SK-N-SH (cell line): ENCODE results near the gene PLCB1. TPM values are rescaled to one million over a fixed set of nuclear protein-coding genes. Genes with fewer than 3 reads are reported as not detected.

Experiments used
- CTCF ChIA-PET: fragments of 300-600, 350-600 bp; formaldehyde crosslinking; extraction: SDS; loops from one replicate; lab custom pipeline; 2021; lab: Yijun Ruan, JAX
- POLR2A ChIA-PET: fragments of 350-600 bp; sonication (Branson Sonifier 250); formaldehyde crosslinking; extraction: SDS; loops from one replicate; lab custom pipeline; 2020; ENCODE audit warnings: antibody characterized with exemption, inconsistent platforms; lab: Yijun Ruan, JAX
- DNase-seq: peaks from one replicate; pipeline ENCODE4 v3.0.0; 2012
- H2AFZ ChIP-seq: fragments of 200-600 bp; sonication (generic); 2 replicates; pipeline ENCODE4 v1.8.1; 2016; ENCODE audit warnings: antibody characterized with exemption, mild to moderate bottlenecking, low read depth
- H3F3A ChIP-seq: fragments of 200-600 bp; sonication (generic); replicated peaks from 2 replicates; pipeline ENCODE3; 2016; ENCODE audit warnings: antibody characterized with exemption, mild to moderate bottlenecking; ENCODE audit not compliant: insufficient read depth
- H3K27ac ChIP-seq, 2 experiments: fragments of 200-500 bp in 1 of 2; fragments of 200-600 bp in 1 of 2; sonication (Bioruptor generic) in 1 of 2; sonication (generic), shearing (Covaris generic) in 1 of 2; 2 replicates each; pipeline versions ENCODE4 v1.5.1 to v1.6.1; 2014 to 2016; ENCODE audit warnings: low read depth in 2 of 2, inconsistent platforms in 1 of 2, low read length in 1 of 2, mild to moderate bottlenecking in 1 of 2, mixed read lengths in 1 of 2
- H3K27me3 ChIP-seq: fragments of 200-600 bp; sonication (generic), shearing (Covaris generic); 2 replicates; pipeline ENCODE4 v1.6.1; 2016; ENCODE audit warnings: mixed run types; ENCODE audit not compliant: insufficient read depth
- H3K36me3 ChIP-seq, 2 experiments: fragments of 200-500 bp in 1 of 2; fragments of 200-600 bp in 1 of 2; sonication (Bioruptor generic) in 1 of 2; sonication (generic) in 1 of 2; replicated peaks in 1 of 2; 2 replicates each; pipeline versions ENCODE3 to v1.5.1; 2014 to 2016; ENCODE audit warnings: low read length in 1 of 2, mild to moderate bottlenecking in 1 of 2; ENCODE audit not compliant: insufficient read depth in 2 of 2, control insufficient read depth in 1 of 2
- H3K4me1 ChIP-seq, 2 experiments: fragments of 200-500 bp in 1 of 2; fragments of 200-600 bp in 1 of 2; sonication (Bioruptor generic) in 1 of 2; sonication (generic), shearing (Covaris generic) in 1 of 2; 2 replicates each; pipeline versions ENCODE4 v1.5.1 to v1.6.1; 2014 to 2016; ENCODE audit warnings: low read depth in 1 of 2, low read length in 1 of 2, mixed run types in 1 of 2; ENCODE audit not compliant: insufficient read depth in 2 of 2, control insufficient read depth in 1 of 2
- H3K4me2 ChIP-seq: fragments of 200-600 bp; sonication (generic), shearing (Covaris generic); 2 replicates; pipeline ENCODE4 v1.6.1; 2017; ENCODE audit warnings: mixed run types
- H3K4me3 ChIP-seq, 2 experiments: fragments of 200-500 bp in 1 of 2; fragments of 200-600 bp in 1 of 2; sonication (Bioruptor generic) in 1 of 2; sonication (generic), shearing (Covaris generic) in 1 of 2; 2 replicates each; pipeline versions ENCODE4 v1.5.1 to v1.8.1; 2014 to 2016; ENCODE audit warnings: low read depth in 2 of 2, inconsistent platforms in 1 of 2, low read length in 1 of 2, mild to moderate bottlenecking in 1 of 2, mixed read lengths in 1 of 2, moderate library complexity in 1 of 2
- H3K79me2 ChIP-seq: fragments of 200-600 bp; sonication (generic); 2 replicates; pipeline ENCODE4 v1.8.1; 2017; ENCODE audit warnings: mild to moderate bottlenecking; ENCODE audit not compliant: insufficient read depth
- H3K9ac ChIP-seq: fragments of 200-600 bp; sonication (generic); 2 replicates; pipeline ENCODE4 v1.6.1; 2017; ENCODE audit warnings: mixed run types
- H3K9me2 ChIP-seq: fragments of 200-600 bp; sonication (generic); 2 replicates; pipeline ENCODE4 v1.6.1; 2017; ENCODE audit warnings: mixed run types
- H3K9me3 ChIP-seq: fragments of 200-600 bp; sonication (generic); 2 replicates; pipeline ENCODE4 v1.6.1; 2017; ENCODE audit warnings: mixed run types, mild to moderate bottlenecking, moderate library complexity
- H4K20me1 ChIP-seq: fragments of 200-600 bp; sonication (generic); 2 replicates; pipeline ENCODE4 v1.6.1; 2017; ENCODE audit warnings: mild to moderate bottlenecking, mixed run types; ENCODE audit not compliant: insufficient read depth
- CHD2 ChIP-seq: fragments of 150-350 bp; IDR thresholded peaks from 2 replicates; pipeline ENCODE4 v1.6.1; 2018; ENCODE audit warnings: low read length; ENCODE audit not compliant: partially characterized antibody
- CTCF ChIP-seq: fragments of 200-600 bp; sonication (generic); IDR thresholded peaks from 2 replicates; pipeline ENCODE4 v1.6.1; 2017; ENCODE audit warnings: antibody characterized with exemption, mild to moderate bottlenecking, moderate library complexity
- FOSL2 ChIP-seq: IDR thresholded peaks from 2 replicates; pipeline ENCODE4 v1.4.0; 2012; ENCODE audit warnings: low read depth, mild to moderate bottlenecking, moderate library complexity, borderline replicate concordance
- FOXJ3 ChIP-seq: sonication (generic); formaldehyde crosslinking; IDR thresholded peaks from 2 replicates; pipeline ENCODE4 v1.5.1; 2020; ENCODE audit warnings: mild to moderate bottlenecking, missing genetic modification reagents
- GABPA ChIP-seq: IDR thresholded peaks from 2 replicates; pipeline ENCODE4 v1.4.0; 2012; ENCODE audit warnings: low read depth, mild to moderate bottlenecking
- IRF3 ChIP-seq: fragments of 150-350 bp; IDR thresholded peaks from 2 replicates; pipeline ENCODE4 v1.6.1; 2016; ENCODE audit warnings: mild to moderate bottlenecking, low read depth, low read length
- MEF2A ChIP-seq: IDR thresholded peaks from 2 replicates; pipeline ENCODE4 v1.4.0; 2012; ENCODE audit warnings: low read depth, borderline replicate concordance
- PBX3 ChIP-seq: IDR thresholded peaks from 2 replicates; pipeline ENCODE4; 2012
- TCF12 ChIP-seq: IDR thresholded peaks from 2 replicates; pipeline ENCODE4 v1.4.0; 2012
- TEAD4 ChIP-seq: IDR thresholded peaks from 2 replicates; pipeline ENCODE4 v1.4.0; 2012; ENCODE audit warnings: mild to moderate bottlenecking, borderline replicate concordance; ENCODE audit not compliant: insufficient read depth
- USF1 ChIP-seq: IDR thresholded peaks from 2 replicates; pipeline ENCODE4 v1.4.0; 2012; ENCODE audit warnings: low read depth, borderline replicate concordance
- ZBTB33 ChIP-seq: IDR thresholded peaks from 2 replicates; pipeline ENCODE4 v1.4.0; 2012; ENCODE audit warnings: low read depth, borderline replicate concordance
- WGBS: methylation state at CpG from one replicate; pipeline ENCODE4 v1.1.6; 2017; ENCODE audit warnings: low lambda C conversion rate; 5-methylcytosine and 5-hydroxymethylcytosine counted together
- polyA plus RNA-seq, 3 experiments: library from polyadenylated mRNA; depleted of rRNA; stranded (reverse); fragments of >200 nt; gene quantifications; 2 replicates each; pipeline ENCODE4 v1.2.3, GENCODE V29; 2012

The PLCB1 gene
- polyA plus RNA-seq, 1 of the 3 experiments (the other 2 are of a cell fraction), result 10.5 TPM

- ChIA-PET POLR2A (no interaction called here), CTCF (no interaction called here)
- WGBS, result 76% methylated on average over 1 of the region's 1 CpG
- Histone ChIP-seq H2AFZ (no peak overlapping the region), H3K9ac (no peak overlapping the region), H3K4me3 (no peak overlapping the region), H3K27ac (no peak overlapping the region), H3F3A (no peaks in the 10 kb centered on the region), H4K20me1 (no peaks in the 10 kb centered on the region), H3K9me2 (no peaks in the 10 kb centered on the region), H3K4me1 (peaks cover 6 to 11% of the 10 kb centered on the region in 2 experiments; a peak in 3 of 4 replicates), H3K9me3 (no peaks in the 10 kb centered on the region), H3K79me2 (no peaks in the 10 kb centered on the region), H3K36me3 (no peaks in the 10 kb centered on the region), H3K27me3 (no peaks in the 10 kb centered on the region), H3K4me2 (no peak overlapping the region)
- TF ChIP-seq FOXJ3 (CRISPR knock-in tag), result no peak
- no peak for TF ChIP-seq TCF12
- DNase-seq, result no peak
Observed at GRCh38 chr20:8328189-8328588, 196.1 kb downstream of the PLCB1 start.

- Histone ChIP-seq H3K27ac (no peak overlapping the region), H3K27me3 (no peaks in the 10 kb centered on the region), H3K79me2 (0 out of 2 replicates have a peak, but pooled peaks cover 2% of the 10 kb centered on the region), H3F3A (no peaks in the 10 kb centered on the region), H3K9me3 (no peaks in the 10 kb centered on the region), H3K4me1 (peaks cover 4 to 11% of the 10 kb centered on the region in 2 experiments; a peak in 3 of 4 replicates), H3K36me3 (no peaks in the 10 kb centered on the region), H4K20me1 (no peaks in the 10 kb centered on the region), H3K9me2 (no peaks in the 10 kb centered on the region), H2AFZ (no peak overlapping the region), H3K4me2 (no peak overlapping the region), H3K9ac (no peak overlapping the region), H3K4me3 (no peak overlapping the region)
- DNase-seq, result no peak
- 91% methylated on average over 3 of the region's 3 CpGs for WGBS
- TF ChIP-seq MEF2A (no peak), CHD2 (no peak), TCF12 (peak; percentile 80)
- POLR2A ChIA-PET, result no interaction called here
- CTCF ChIA-PET, result interaction anchor here (1.1 kb wide), 1 partner anchor 60 kb away, joined by 5 read pairs; no protein-coding TSS in a partner anchor
Observed at GRCh38 chr20:8330319-8330784, 198.3 kb downstream of the PLCB1 start.

GRCh38 chr20:8330785-8331695 lies 199.0 kb downstream of the PLCB1 start:
- ChIA-PET POLR2A (no interaction called here), CTCF (interaction anchor here (1.1 kb wide), 1 partner anchor 59 kb away, joined by 5 read pairs; no protein-coding TSS in a partner anchor)
- H3K4me1 ChIP-seq, result peaks cover 4 to 11% of the 10 kb centered on the region in 2 experiments; a peak in 3 of 4 replicates
- H3K27me3 ChIP-seq, result no peaks in the 10 kb centered on the region
- H3K36me3 ChIP-seq, result no peaks in the 10 kb centered on the region
- H4K20me1 ChIP-seq, result no peaks in the 10 kb centered on the region
- no peak overlapping the region for H3K4me3 ChIP-seq
- H3K9me3 ChIP-seq, result no peaks in the 10 kb centered on the region
- 0 out of 2 replicates have a peak, but pooled peaks cover 2% of the 10 kb centered on the region for H3K79me2 ChIP-seq
- H3K27ac ChIP-seq, result peak overlapping the region; percentile 19 to 55; a peak in 1 of 4 replicates
- no peak for DNase-seq
- no peaks in the 10 kb centered on the region for H3F3A ChIP-seq
- no peak overlapping the region for H2AFZ ChIP-seq
- WGBS, result 71% methylated on average over 3 of the region's 3 CpGs
- H3K9me2 ChIP-seq, result no peaks in the 10 kb centered on the region
- no peak overlapping the region for H3K9ac ChIP-seq
- H3K4me2 ChIP-seq, result peak overlapping the region; percentile 40; the same call in 1 of the 2 replicates
- TF ChIP-seq IRF3 (no peak), ZBTB33 (no peak), CTCF (no peak), GABPA (no peak), TEAD4 (no peak), PBX3 (peak; percentile 78), USF1 (no peak), FOSL2 (no peak)
